ENCODE results near the gene PIF1.
A peak's percentile ranks its signal among the peaks of the same experiment; 100 is the strongest.

The PIF1 gene

GRCh38 chr15:64844576-64845145 lies 19.2 kb upstream of the PIF1 start:
- H3K4me3 ChIP-seq (ENCODE audit: low read depth, low read length): no peak overlapping the region
- in situ Hi-C loops (cut with HindIII; ENCODE audit: low sequenced_read_pairs): no loop called here
- no peak for TF ChIP-seq CTCF (IDR thresholded peaks at IDR 0.05; ENCODE audit: low read depth, low read length, missing control alignments)
- DNase-seq (ENCODE audit: low read depth): no peak

- no peak for DNase-seq (ENCODE audit: low read depth)
- peak overlapping the region; percentile 6 for H3K4me3 ChIP-seq (ENCODE audit: low read depth, low read length)
- in situ Hi-C loops (cut with HindIII; ENCODE audit: low sequenced_read_pairs): no loop called here
- no peak for TF ChIP-seq CTCF (IDR thresholded peaks at IDR 0.05; ENCODE audit: low read depth, low read length, missing control alignments)
Measured at GRCh38 chr15:64843991-64844390, 18.5 kb upstream of the PIF1 start.

GRCh38 chr15:64842986-64843561 lies 17.6 kb upstream of the PIF1 start:
- in situ Hi-C loops (cut with HindIII; ENCODE audit: low sequenced_read_pairs): no loop called here
- DNase-seq (ENCODE audit: low read depth): no peak
- no peak for TF ChIP-seq CTCF (IDR thresholded peaks at IDR 0.05; ENCODE audit: low read depth, low read length, missing control alignments)
- H3K4me3 ChIP-seq (ENCODE audit: low read depth, low read length): peak overlapping the region; percentile 89

GRCh38 chr15:64842096-64842939 lies 16.9 kb upstream of the PIF1 start:
- H3K4me3 ChIP-seq (ENCODE audit: low read depth, low read length): peak overlapping the region; percentile 89
- TF ChIP-seq CTCF (IDR thresholded peaks at IDR 0.05; ENCODE audit: low read depth, low read length, missing control alignments): no peak
- in situ Hi-C loops (cut with HindIII; ENCODE audit: low sequenced_read_pairs): no loop called here
- DNase-seq (ENCODE audit: low read depth): no peak

GRCh38 chr15:64841344-64842095 lies 16.1 kb upstream of the PIF1 start, which contains the start of gene PLEKHO2:
PLEKHO2 (plus strand) TSS chr15:64841915; CDS start chr15:64842017, 102 bp downstream.
- TF ChIP-seq CTCF (IDR thresholded peaks at IDR 0.05; ENCODE audit: low read depth, low read length, missing control alignments): no peak
- H3K4me3 ChIP-seq (ENCODE audit: low read depth, low read length): peak within 1 kb of the TSS; percentile 89
- in situ Hi-C loops (cut with HindIII; ENCODE audit: low sequenced_read_pairs): no loop called here
- peak; percentile 87 for DNase-seq (ENCODE audit: low read depth)

GRCh38 chr15:64841060-64841343 lies 15.6 kb upstream of the PIF1 start:
- in situ Hi-C loops (cut with HindIII; ENCODE audit: low sequenced_read_pairs): no loop called here
- DNase-seq (ENCODE audit: low read depth): no peak
- H3K4me3 ChIP-seq (ENCODE audit: low read depth, low read length): peak overlapping the region; percentile 89
- TF ChIP-seq CTCF (IDR thresholded peaks at IDR 0.05; ENCODE audit: low read depth, low read length, missing control alignments): no peak
